HG03103 (cell line): Measurements from ENCODE around the gene CCP110.

Source experiments
- ATAC-seq: cut with Tn5 transposase; IDR thresholded peaks from one replicate; pipeline ENCODE4 v1.9.1; 2021; ENCODE audit warnings: low read depth; ENCODE audit not compliant: unreplicated experiment

Gene CCP110

GRCh38 chr16:19505600-19506303 lies 18.0 kb upstream of the CCP110 start:
- ATAC-seq: no peak

- no peak for ATAC-seq
Measured at GRCh38 chr16:19506965-19507364, 16.8 kb upstream of the CCP110 start.

GRCh38 chr16:19507867-19508266 lies 15.9 kb upstream of the CCP110 start:
- no peak for ATAC-seq

GRCh38 chr16:19512297-19512696 lies 11.4 kb upstream of the CCP110 start:
- no peak for ATAC-seq

GRCh38 chr16:19513377-19514053 lies 10.2 kb upstream of the CCP110 start:
- ATAC-seq: no peak

GRCh38 chr16:19515757-19516156 lies 8.0 kb upstream of the CCP110 start:
- ATAC-seq: no peak

- ATAC-seq: no peak
Measured at GRCh38 chr16:19517424-19518089, 6.2 kb upstream of the CCP110 start.

GRCh38 chr16:19518388-19518787 lies 5.4 kb upstream of the CCP110 start:
- ATAC-seq: no peak

GRCh38 chr16:19520861-19521331 lies 2.8 kb upstream of the CCP110 start:
- no peak for ATAC-seq

- peak; percentile 68 for ATAC-seq
Measured at GRCh38 chr16:19521471-19522396, 2.0 kb upstream of the CCP110 start, which contains the start of gene GDE1. Gene GDE1 (minus strand): TSS chr16:19522098. CDS start chr16:19521964, 134 bp downstream.

- ATAC-seq: no peak
Measured at GRCh38 chr16:19522397-19522732, 1.4 kb upstream of the CCP110 start.

- ATAC-seq: no peak
Measured at GRCh38 chr16:19522760-19523159, 982 bp upstream of the CCP110 start.

- no peak for ATAC-seq
Measured at GRCh38 chr16:19523184-19523558, 571 bp upstream of the CCP110 start.

- no peak for ATAC-seq
Measured at GRCh38 chr16:19524356-19524615, 544 bp downstream of the CCP110 start.

GRCh38 chr16:19524616-19525384 lies 1.1 kb downstream of the CCP110 start:
- ATAC-seq: no peak

GRCh38 chr16:19525385-19525723 lies 1.6 kb downstream of the CCP110 start:
- ATAC-seq: no peak

- no peak for ATAC-seq
Measured at GRCh38 chr16:19527161-19527560, 3.4 kb downstream of the CCP110 start.

GRCh38 chr16:19528666-19529065 lies 4.9 kb downstream of the CCP110 start:
- ATAC-seq: no peak

- ATAC-seq: no peak
Measured at GRCh38 chr16:19532601-19533000, 8.9 kb downstream of the CCP110 start.

- no peak for ATAC-seq
Measured at GRCh38 chr16:19540241-19540970, 16.7 kb downstream of the CCP110 start.
